NCI-H1436 treated with DMSO at 0.1 percent for 48 hours (cell line): ENCODE data around the gene ELL.

Source experiments
- DNase-seq: peaks from one replicate; lab custom pipeline; 2025; lab: John Stamatoyannopoulos, UW

ELL gene

GRCh38 chr19:18396471-18397241 lies 125.2 kb downstream of the ELL start:
- DNase-seq, result no peak

- DNase-seq, result no peak
Measured at GRCh38 chr19:18393836-18394235, 128.0 kb downstream of the ELL start.

- DNase-seq, result no peak
Measured at GRCh38 chr19:18392926-18393325, 128.9 kb downstream of the ELL start.
